Upper lobe of left lung (tissue), 4 donors: ENCODE data around the gene MID1.

Experiments used
- CTCF ChIP-seq, 6 experiments: fragments of 450-650 bp in 4 of 6; fragments of 200-600 bp in 2 of 6; sonication (generic) in 2 of 6; IDR thresholded peaks; one replicate each; pipeline ENCODE4 v1.5.1; 2016 to 2019; ENCODE audit warnings: antibody characterized with exemption in 6 of 6
- POLR2A ChIP-seq, 4 donors: fragments of 450-650 bp; IDR thresholded peaks; one replicate each; pipeline ENCODE4 v1.5.1; 2016 to 2017; ENCODE audit warnings: antibody characterized with exemption in 4 of 4, mild to moderate bottlenecking in 2 of 4
- POLR2AphosphoS5 ChIP-seq, 2 donors: sonication (generic); formaldehyde crosslinking; IDR thresholded peaks; one replicate each; pipeline ENCODE4 v1.5.1; 2017; ENCODE audit warnings: antibody characterized with exemption in 2 of 2

GRCh38 chrX:10496345-10496965 is 123.9 kb downstream of the MID1 start:
- TF ChIP-seq CTCF (IDR thresholded peaks at IDR 0.05), result no peak
- no peak for TF ChIP-seq POLR2AphosphoS5 (IDR thresholded peaks at IDR 0.05)
- TF ChIP-seq POLR2A (IDR thresholded peaks at IDR 0.05), result no peak
